ENCODE measurements around the gene SNRNP25.

GRCh38 chr16:77273-77806 lies 23.7 kb downstream of the SNRNP25 start:
- TF ChIP-seq CTCF (IDR thresholded peaks at IDR 0.05) (no peak), POLR2A (IDR thresholded peaks at IDR 0.05) (no peak), EP300 (IDR thresholded peaks at IDR 0.05) (no peak)
